SK-N-MC (cell line): Measurements from ENCODE around the gene SUMO4.
A peak's percentile ranks its signal among the peaks of the same experiment; 100 is the strongest.

ENCODE experiments used
- DNase-seq: peaks from one replicate; pipeline ENCODE4 v3.0.0-alpha.2; 2011; ENCODE audit warnings: low read depth, low spot score
- H3K27ac ChIP-seq: fragments of 200-600 bp; sonication (generic); 2 replicates; pipeline ENCODE4 v1.5.1; 2016; ENCODE audit warnings: mixed run types
- H3K36me3 ChIP-seq: fragments of 200-600 bp; sonication (generic); 2 replicates; pipeline ENCODE4 v1.6.1; 2017; ENCODE audit warnings: antibody characterized with exemption, low read length, mixed read lengths; ENCODE audit not compliant: insufficient read depth
- H3K4me3 ChIP-seq: fragments of 200-600 bp; sonication (generic); 2 replicates; pipeline ENCODE4 v1.5.1; 2016
- H3K9ac ChIP-seq: fragments of 200-600 bp; sonication (generic); 2 replicates; pipeline ENCODE4 v1.8.0; 2017; ENCODE audit warnings: mixed run types, mixed read lengths; ENCODE audit not compliant: insufficient read length
- H3K9me3 ChIP-seq: fragments of 200-600 bp; sonication (generic); 2 replicates; pipeline ENCODE4 v1.6.1; 2017; ENCODE audit warnings: low read depth, mild to moderate bottlenecking, antibody characterized with exemption, low read length, moderate library complexity, mixed read lengths
- EZH2 ChIP-seq: fragments of 200-600 bp; sonication (generic); IDR thresholded peaks from one replicate; pipeline ENCODE4 v1.6.1; 2017; ENCODE audit warnings: antibody characterized with exemption
- FOXP2 ChIP-seq: optimal IDR thresholded peaks from 2 replicates; pipeline ENCODE3; 2011; ENCODE audit warnings: mild to moderate bottlenecking, moderate library complexity; ENCODE audit not compliant: insufficient read depth; ENCODE audit errors: extremely low read length, control extremely low read depth
- POLR2AphosphoS5 ChIP-seq: IDR thresholded peaks from 2 replicates; pipeline ENCODE4 v1.6.1; 2012; ENCODE audit warnings: mild to moderate bottlenecking, low read depth, low read length, borderline replicate concordance

The SUMO4 gene

GRCh38 chr6:149384464-149384863, 15.6 kb upstream of the SUMO4 start:
- no peak for DNase-seq
- TF ChIP-seq POLR2AphosphoS5 (no peak), EZH2 (no peak), FOXP2 (no peak)
- no peak overlapping the region for H3K4me3 ChIP-seq
- H3K27ac ChIP-seq, result no peak overlapping the region
- H3K9me3 ChIP-seq, result peaks cover 5% of the 10 kb centered on the region; the same call in 1 of the 2 replicates
- peaks cover 72% of the 10 kb centered on the region for H3K36me3 ChIP-seq
- no peak overlapping the region for H3K9ac ChIP-seq

DNA sequence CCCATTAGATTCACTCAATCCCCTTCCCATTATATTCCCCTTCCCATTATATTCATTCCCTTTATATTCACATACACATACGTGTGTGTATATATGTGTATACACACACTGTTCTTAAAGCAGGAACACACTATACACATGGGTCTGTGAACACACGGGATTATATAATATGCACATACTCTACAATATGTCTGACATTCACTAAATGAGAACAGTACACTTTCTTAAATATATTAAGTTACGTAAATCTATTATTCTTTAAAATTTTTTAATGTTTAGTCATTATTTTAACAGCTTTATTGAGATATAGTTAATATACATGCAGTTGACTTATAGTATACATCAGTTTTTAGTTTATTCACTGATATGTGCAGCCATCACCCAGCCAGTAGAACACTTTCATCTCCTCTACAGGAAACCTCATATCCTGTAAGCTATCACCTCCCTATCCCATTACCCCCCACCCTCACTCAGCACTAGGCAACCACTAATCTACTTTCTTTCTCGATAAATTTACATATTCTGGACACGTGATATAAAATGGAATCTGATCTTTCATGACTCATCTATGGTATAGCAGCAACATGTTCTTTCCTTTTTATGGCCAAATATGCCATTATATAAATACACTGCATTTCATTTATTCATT, 13.9 kb upstream of the SUMO4 start:
- H3K9me3 ChIP-seq, result peaks cover 5% of the 10 kb centered on the region; the same call in 1 of the 2 replicates
- peaks cover 73% of the 10 kb centered on the region for H3K36me3 ChIP-seq

DNA sequence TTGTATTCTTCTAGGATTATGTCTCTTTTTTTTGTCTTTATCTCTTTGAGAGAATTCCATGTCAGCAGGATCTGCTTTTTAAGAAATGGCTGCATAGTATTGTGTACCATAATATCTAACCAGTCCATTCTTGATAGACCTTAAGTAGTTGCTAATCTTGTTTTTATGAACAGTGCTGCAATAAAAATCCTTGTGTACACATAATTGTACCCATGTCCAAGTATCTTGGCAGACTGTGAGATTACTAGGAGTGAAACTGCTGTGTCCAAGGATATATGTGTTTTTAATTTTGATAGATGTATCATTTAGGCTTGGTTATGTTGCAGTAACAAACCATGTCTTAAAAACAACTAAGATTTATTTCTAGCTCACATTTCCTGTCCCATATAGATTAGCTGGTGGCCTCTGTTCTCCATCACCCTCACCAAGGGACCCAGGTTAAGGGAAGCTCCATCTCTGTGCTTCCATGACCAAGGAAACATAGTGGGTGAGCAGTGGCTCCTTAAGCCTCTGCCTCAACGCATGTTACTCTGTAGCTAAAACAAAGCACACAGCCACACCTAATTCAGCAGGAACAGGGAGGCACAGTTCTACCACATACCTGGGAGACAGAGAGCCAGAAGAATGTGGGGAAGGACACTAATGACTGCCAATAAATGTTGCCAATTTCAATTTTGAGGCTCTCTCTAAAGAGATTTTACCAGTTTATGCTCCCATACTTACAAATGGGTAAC, 12.1 kb upstream of the SUMO4 start:
- H3K36me3 ChIP-seq, result peaks cover 72% of the 10 kb centered on the region

More for the DNA sequence above, 13.9 kb upstream of the SUMO4 start:
- Histone ChIP-seq H3K4me3 (no peak overlapping the region), H3K27ac (no peak overlapping the region), H3K9ac (no peak overlapping the region)
- DNase-seq, result no peak
- TF ChIP-seq POLR2AphosphoS5 (no peak), EZH2 (no peak), FOXP2 (no peak)

DNA sequence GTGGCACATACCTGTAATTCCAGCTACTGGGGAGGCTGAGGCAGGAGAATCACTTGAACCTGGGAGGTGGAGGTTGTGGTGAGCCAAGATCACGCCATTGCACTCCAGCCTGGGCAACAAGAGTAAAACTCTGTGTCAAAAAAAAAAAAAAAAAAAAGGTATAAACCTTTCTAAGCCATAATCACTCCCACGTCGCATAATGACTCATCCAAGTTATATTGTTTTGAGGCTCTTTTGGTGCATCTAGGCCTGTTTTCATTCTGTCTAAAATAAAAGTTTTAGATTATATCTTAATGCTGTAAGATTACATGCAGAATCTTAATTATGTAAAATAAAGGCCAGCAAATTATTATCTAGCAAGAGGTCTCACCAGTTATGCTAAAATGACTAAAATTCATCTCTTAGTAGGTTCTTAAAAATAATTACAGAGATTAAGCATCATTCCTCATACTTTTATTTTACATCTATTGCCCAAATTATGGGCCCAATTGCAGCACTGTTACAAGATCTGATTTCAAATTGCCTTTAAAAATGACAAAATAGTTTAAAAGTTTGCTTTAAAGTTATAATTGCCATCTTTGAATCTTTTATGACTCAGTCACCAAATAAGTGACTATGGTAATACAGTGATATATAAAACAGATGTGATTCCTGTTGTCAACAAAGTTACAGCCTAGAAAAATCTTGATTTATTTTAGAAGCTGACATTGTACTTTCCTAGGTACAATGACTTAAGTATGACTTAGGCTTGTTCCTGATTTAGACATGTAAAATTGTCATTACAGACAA, 10.4 kb upstream of the SUMO4 start:
- Histone ChIP-seq H3K4me3 (no peak overlapping the region), H3K9me3 (peaks cover 7% of the 10 kb centered on the region; the same call in 1 of the 2 replicates), H3K27ac (no peak overlapping the region), H3K36me3 (peaks cover 63% of the 10 kb centered on the region), H3K9ac (no peak overlapping the region)
- no peak for DNase-seq
- TF ChIP-seq FOXP2 (no peak), POLR2AphosphoS5 (no peak), EZH2 (no peak)

More for the DNA sequence above, 12.1 kb upstream of the SUMO4 start:
- H3K4me3 ChIP-seq, result no peak overlapping the region
- H3K9ac ChIP-seq, result no peak overlapping the region
- peaks cover 5% of the 10 kb centered on the region; the same call in 1 of the 2 replicates for H3K9me3 ChIP-seq
- TF ChIP-seq EZH2 (no peak), POLR2AphosphoS5 (no peak)
- H3K27ac ChIP-seq, result no peak overlapping the region
- no peak for DNase-seq

- no peak for DNase-seq
- H3K36me3 ChIP-seq, result peaks cover 61% of the 10 kb centered on the region
- peaks cover 5% of the 10 kb centered on the region; the same call in 1 of the 2 replicates for H3K9me3 ChIP-seq
- H3K27ac ChIP-seq, result no peak overlapping the region
- no peak overlapping the region for H3K4me3 ChIP-seq
- no peak overlapping the region for H3K9ac ChIP-seq
- TF ChIP-seq EZH2, result no peak
- TF ChIP-seq FOXP2, result no peak
- no peak for TF ChIP-seq POLR2AphosphoS5
Observed at GRCh38 chr6:149392093-149392492, 8.0 kb upstream of the SUMO4 start.

- DNase-seq, result no peak
- no peak overlapping the region for H3K4me3 ChIP-seq
- no peak overlapping the region for H3K27ac ChIP-seq
- no peak overlapping the region for H3K9ac ChIP-seq
- peaks cover 59% of the 10 kb centered on the region for H3K36me3 ChIP-seq
- TF ChIP-seq FOXP2 (no peak), POLR2AphosphoS5 (no peak), EZH2 (no peak)
- H3K9me3 ChIP-seq, result peaks cover 2% of the 10 kb centered on the region; the same call in 1 of the 2 replicates
Observed at GRCh38 chr6:149392535-149392934, 7.5 kb upstream of the SUMO4 start.

GRCh38 chr6:149393002-149393679, 6.9 kb upstream of the SUMO4 start:
- DNase-seq, result no peak

GRCh38 chr6:149395185-149395584, 4.9 kb upstream of the SUMO4 start:
- H3K4me3 ChIP-seq, result no peak overlapping the region
- H3K36me3 ChIP-seq, result peaks cover 65% of the 10 kb centered on the region
- no peak overlapping the region for H3K27ac ChIP-seq
- H3K9ac ChIP-seq, result no peak overlapping the region
- H3K9me3 ChIP-seq, result peaks cover 2% of the 10 kb centered on the region; the same call in 1 of the 2 replicates
- DNase-seq, result no peak
- TF ChIP-seq EZH2 (no peak), POLR2AphosphoS5 (no peak), FOXP2 (no peak)

More at GRCh38 chr6:149393002-149393679, 6.9 kb upstream of the SUMO4 start:
- Histone ChIP-seq H3K9me3 (peaks cover 2% of the 10 kb centered on the region; the same call in 1 of the 2 replicates), H3K27ac (peak overlapping the region; percentile 39; the same call in 1 of the 2 replicates), H3K36me3 (peaks cover 59% of the 10 kb centered on the region), H3K9ac (no peak overlapping the region), H3K4me3 (no peak overlapping the region)
- no peak for TF ChIP-seq EZH2
- no peak for TF ChIP-seq FOXP2
- TF ChIP-seq POLR2AphosphoS5, result no peak
